ENCODE results near the gene THAP2. TPM values are rescaled to one million over a fixed set of nuclear protein-coding genes. Genes with fewer than 3 reads are reported as not detected.
A peak's percentile ranks its signal among the peaks of the same experiment; 100 is the strongest.

The THAP2 gene
- total RNA-seq, 1 donor from 2014 or later, result 10.8 TPM

- H3K4me1 Mint-ChIP-seq, result peaks cover 27% of the 10 kb centered on the region
- no peak for TF ChIP-seq CTCF (IDR thresholded peaks at IDR 0.05)
- DNase-seq (no peak), ATAC-seq (ENCODE audit: low read depth) (no peak)
- peaks cover 71% of the 10 kb centered on the region for H3K36me3 Mint-ChIP-seq (ENCODE audit: low read depth)
- intact Hi-C loops (cut with micrococcal nuclease), result no loop called here
- H3K27me3 Mint-ChIP-seq, result no peaks in the 10 kb centered on the region
- no peaks in the 10 kb centered on the region for H3K9me3 Mint-ChIP-seq
- ChIA-PET POLR2A (interaction anchor here (2.1 kb wide), 1 partner anchor 39 kb away, joined by 12 read pairs; the partner anchor contains the start of genes THAP2 and ZFC3H1), CTCF (interaction anchor here (1.4 kb wide), 1 partner anchor 45 kb away, joined by 8 read pairs; no protein-coding TSS in a partner anchor)
- H3K4me3 Mint-ChIP-seq, result no peak overlapping the region
- no peak overlapping the region for H3K27ac Mint-ChIP-seq
Measured at GRCh38 chr12:71702590-71702989, 38.5 kb downstream of the THAP2 start.

- Mint-ChIP-seq H3K27me3 (no peaks in the 10 kb centered on the region), H3K9me3 (no peaks in the 10 kb centered on the region), H3K4me3 (no peak overlapping the region), H3K36me3 (ENCODE audit: low read depth) (peaks cover 70% of the 10 kb centered on the region), H3K27ac (peak overlapping the region; percentile 1), H3K4me1 (peaks cover 27% of the 10 kb centered on the region)
- DNase-seq (no peak), ATAC-seq (ENCODE audit: low read depth) (no peak)
- CTCF ChIA-PET, result interaction anchor here (1.4 kb wide), 1 partner anchor 44 kb away, joined by 8 read pairs; no protein-coding TSS in a partner anchor
- TF ChIP-seq CTCF (IDR thresholded peaks at IDR 0.05), result no peak
- intact Hi-C loops (cut with micrococcal nuclease), result no loop called here
- POLR2A ChIA-PET, result interaction anchor here (2.1 kb wide), 1 partner anchor 40 kb away, joined by 12 read pairs; the partner anchor contains the start of genes THAP2 and ZFC3H1
Measured at GRCh38 chr12:71703206-71703605, 39.1 kb downstream of the THAP2 start.

- Mint-ChIP-seq H3K4me1 (peaks cover 22% of the 10 kb centered on the region), H3K9me3 (no peaks in the 10 kb centered on the region), H3K36me3 (ENCODE audit: low read depth) (peaks cover 64% of the 10 kb centered on the region), H3K4me3 (no peak overlapping the region), H3K27me3 (no peaks in the 10 kb centered on the region), H3K27ac (no peak overlapping the region)
- intact Hi-C loops (cut with micrococcal nuclease), result loop anchor here (2.0 kb wide), 1 partner anchor 14 kb away; no protein-coding TSS in a partner anchor
- ChIA-PET POLR2A (interaction anchor here (2.1 kb wide), 1 partner anchor 42 kb away, joined by 12 read pairs; the partner anchor contains the start of genes THAP2 and ZFC3H1), CTCF (interaction anchor here (0.6 to 1.4 kb wide), 3 partner anchors 19 to 47 kb away, joined by 3 to 4 read pairs (median 3); partner anchors contain the start of gene TMEM19)
- TF ChIP-seq CTCF (IDR thresholded peaks at IDR 0.05), result no peak
- ATAC-seq (ENCODE audit: low read depth), result no peak
- no peak for DNase-seq
Measured at GRCh38 chr12:71704920-71705319, 40.8 kb downstream of the THAP2 start.

GRCh38 chr12:71708658-71709057 lies 44.6 kb downstream of the THAP2 start:
- no peak overlapping the region for H3K27ac Mint-ChIP-seq
- TF ChIP-seq CTCF (IDR thresholded peaks at IDR 0.05), result no peak
- POLR2A ChIA-PET, result interaction anchor here (1.7 kb wide), 1 partner anchor 46 kb away, joined by 4 read pairs; no protein-coding TSS in a partner anchor

GRCh38 chr12:71710276-71711125 lies 46.4 kb downstream of the THAP2 start:
- POLR2A ChIA-PET, result no interaction called here
- Mint-ChIP-seq H3K9me3 (peaks cover 15% of the 10 kb centered on the region), H3K36me3 (ENCODE audit: low read depth) (peaks cover 33% of the 10 kb centered on the region), H3K4me1 (peaks cover 25% of the 10 kb centered on the region), H3K27me3 (no peaks in the 10 kb centered on the region), H3K4me3 (no peak overlapping the region), H3K27ac (no peak overlapping the region)
- CTCF ChIA-PET, result interaction anchor here (1.6 kb wide), 1 partner anchor 9 kb away, joined by 3 read pairs; no protein-coding TSS in a partner anchor
- intact Hi-C loops (cut with micrococcal nuclease), result loop anchor here (2.0 kb wide), 1 partner anchor 16 kb away; no protein-coding TSS in a partner anchor
- ATAC-seq (ENCODE audit: low read depth) (peak; percentile 28), DNase-seq (no peak)
- no peak for TF ChIP-seq CTCF (IDR thresholded peaks at IDR 0.05)

More at GRCh38 chr12:71708658-71709057, 44.6 kb downstream of the THAP2 start:
- ATAC-seq (ENCODE audit: low read depth), result no peak
- no peak overlapping the region for H3K4me3 Mint-ChIP-seq
- H3K9me3 Mint-ChIP-seq, result peaks cover 13% of the 10 kb centered on the region
- DNase-seq, result no peak
- H3K4me1 Mint-ChIP-seq, result peaks cover 25% of the 10 kb centered on the region
- intact Hi-C loops (cut with micrococcal nuclease), result no loop called here
- H3K27me3 Mint-ChIP-seq, result no peaks in the 10 kb centered on the region
- peaks cover 45% of the 10 kb centered on the region for H3K36me3 Mint-ChIP-seq (ENCODE audit: low read depth)
- CTCF ChIA-PET, result interaction anchor here (1.5 to 1.6 kb wide), 2 partner anchors 11 to 22 kb away, joined by 3 read pairs; no protein-coding TSS in a partner anchor
